HepG2 (cell line): ENCODE results near the gene CPSF6. TPM values are rescaled to one million over a fixed set of nuclear protein-coding genes. Genes with fewer than 3 reads are reported as not detected.

Source experiments
- BRD4 ChIP-seq: sonication (generic); formaldehyde crosslinking; IDR thresholded peaks from 2 replicates; pipeline ENCODE4 v1.4.0; 2020; ENCODE audit warnings: missing genetic modification reagents
- CCAR2 ChIP-seq: fragments of 200-400 bp; formaldehyde crosslinking; optimal IDR thresholded peaks from 2 replicates; pipeline ENCODE3; 2018; ENCODE audit warnings: low read depth, mild to moderate bottlenecking, low read length, moderate library complexity
- CSRNP2 ChIP-seq: sonication (generic); formaldehyde crosslinking; conservative IDR thresholded peaks from 2 replicates; pipeline ENCODE4 v1.8.0; 2022; ENCODE audit warnings: low read depth, missing genetic modification reagents
- FOXM1 ChIP-seq: sonication (generic); formaldehyde crosslinking; IDR thresholded peaks from 2 replicates; pipeline ENCODE4 v1.5.0; 2020; ENCODE audit warnings: missing genetic modification reagents
- HMGXB3 ChIP-seq: sonication (generic); formaldehyde crosslinking; IDR thresholded peaks from 2 replicates; pipeline ENCODE4 v1.4.0; 2020; ENCODE audit warnings: missing genetic modification reagents, borderline replicate concordance
- IKZF5 ChIP-seq: IDR thresholded peaks from 2 replicates; pipeline ENCODE4 v1.6.1; 2018; ENCODE audit warnings: missing genetic modification reagents, mild to moderate bottlenecking, missing compliant biosample characterization
- JUNB ChIP-seq: sonication (generic); formaldehyde crosslinking; IDR thresholded peaks from 2 replicates; pipeline ENCODE4 v1.8.0; 2022; ENCODE audit warnings: missing genetic modification reagents, mild to moderate bottlenecking, borderline replicate concordance
- KLF12 ChIP-seq: sonication (generic); formaldehyde crosslinking; IDR thresholded peaks from 2 replicates; pipeline ENCODE4 v1.4.0; 2020; ENCODE audit warnings: missing genetic modification reagents, borderline replicate concordance
- MXI1 ChIP-seq: IDR thresholded peaks from 3 replicates; pipeline ENCODE4 v1.6.1; 2012; ENCODE audit warnings: low read depth, low read length, inconsistent platforms, borderline replicate concordance
- NR1H2 ChIP-seq: sonication (generic); formaldehyde crosslinking; IDR thresholded peaks from 2 replicates; pipeline ENCODE4 v1.8.1; 2022; ENCODE audit warnings: low read depth, missing genetic modification reagents, borderline replicate concordance
- SPEN ChIP-seq: sonication (generic); formaldehyde crosslinking; IDR thresholded peaks from 2 replicates; pipeline ENCODE4 v1.5.1; 2020; ENCODE audit warnings: low read depth, mild to moderate bottlenecking, missing genetic modification reagents
- ZNF543 ChIP-seq: sonication (generic); formaldehyde crosslinking; IDR thresholded peaks from 2 replicates; pipeline ENCODE4 v1.4.0; 2020; ENCODE audit warnings: mild to moderate bottlenecking, missing genetic modification reagents
- ZNF619 ChIP-seq: sonication (generic); formaldehyde crosslinking; IDR thresholded peaks from 2 replicates; pipeline ENCODE4 v1.4.0; 2020; ENCODE audit warnings: mild to moderate bottlenecking, missing genetic modification reagents
- ZNF75D ChIP-seq: sonication (generic); formaldehyde crosslinking; IDR thresholded peaks from 2 replicates; pipeline ENCODE4 v1.8.1; 2023; ENCODE audit warnings: missing genetic modification reagents, mild to moderate bottlenecking, borderline replicate concordance
- ZNF777 ChIP-seq: sonication (generic); formaldehyde crosslinking; IDR thresholded peaks from 2 replicates; pipeline ENCODE4 v1.4.0; 2020; ENCODE audit warnings: missing genetic modification reagents
- polyA plus RNA-seq, 8 experiments: library from polyadenylated mRNA; depleted of rRNA in 3 of 8; stranded (reverse) in 7 of 8; unstranded in 1 of 8; fragments of >200 nt; fragmentation: Illumina TruSeq in 4 of 8; extraction: Trizol in 4 of 8; gene quantifications; 2 replicates each; pipeline versions ENCODE4 v1.2.1 to v1.2.3, GENCODE V29; 2011 to 2016; ENCODE audit warnings: low read depth in 4 of 8, missing spikeins in 1 of 8, mixed read lengths in 1 of 8; ENCODE audit not compliant: insufficient read depth in 1 of 8
- total RNA-seq, 5 experiments: library from RNA; depleted of rRNA; stranded (reverse); fragments of >200 nt; fragmentation: Illumina TruSeq; extraction: Trizol; gene quantifications; 2 replicates each; pipeline ENCODE4 v1.2.3, GENCODE V29; 2016; ENCODE audit warnings: low read depth in 1 of 5
- TF ChIP-seq, protein P1 (sequence below): sonication (generic); formaldehyde crosslinking; IDR thresholded peaks from 2 replicates; pipeline ENCODE4 v1.5.1; 2020; ENCODE audit warnings: mild to moderate bottlenecking, missing genetic modification reagents, borderline replicate concordance
- TF ChIP-seq, protein P2 (sequence below): sonication (generic); formaldehyde crosslinking; IDR thresholded peaks from 2 replicates; pipeline ENCODE4 v1.5.1; 2020; ENCODE audit warnings: mild to moderate bottlenecking, moderate library complexity, missing genetic modification reagents
- TF ChIP-seq, protein P3 (sequence below): sonication (generic); formaldehyde crosslinking; IDR thresholded peaks from 2 replicates; pipeline ENCODE4 v1.8.1; 2023; ENCODE audit warnings: mild to moderate bottlenecking, moderate library complexity, missing genetic modification reagents

Gene CPSF6
- total and polyA plus RNA-seq, 2 of the 13 experiments (the other 11 are each of a cell fraction or from before 2014, with no cell fraction given): 41.8 to 71.0 TPM

- TF ChIP-seq HMGXB3 (CRISPR knock-in tag): peak; percentile 29; the same call in 1 of the 2 replicates
- TF ChIP-seq, protein P1, sequence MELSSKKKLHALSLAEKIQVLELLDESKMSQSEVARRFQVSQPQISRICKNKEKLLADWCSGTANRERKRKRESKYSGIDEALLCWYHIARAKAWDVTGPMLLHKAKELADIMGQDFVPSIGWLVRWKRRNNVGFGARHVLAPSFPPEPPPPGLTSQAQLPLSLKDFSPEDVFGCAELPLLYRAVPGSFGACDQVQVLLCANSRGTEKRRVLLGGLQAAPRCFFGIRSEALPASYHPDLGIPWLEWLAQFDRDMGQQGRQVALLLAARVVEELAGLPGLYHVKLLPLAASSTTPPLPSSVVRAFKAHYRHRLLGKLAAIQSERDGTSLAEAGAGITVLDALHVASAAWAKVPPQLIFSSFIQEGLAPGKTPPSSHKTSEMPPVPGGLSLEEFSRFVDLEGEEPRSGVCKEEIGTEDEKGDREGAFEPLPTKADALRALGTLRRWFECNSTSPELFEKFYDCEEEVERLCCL: no peak
- no peak for TF ChIP-seq KLF12 (CRISPR knock-in tag)
- no peak for TF ChIP-seq MXI1
- TF ChIP-seq FOXM1 (CRISPR knock-in tag): no peak
- no peak for TF ChIP-seq CCAR2
- no peak for TF ChIP-seq NR1H2
- no peak for TF ChIP-seq ZNF543
- TF ChIP-seq, protein P2, sequence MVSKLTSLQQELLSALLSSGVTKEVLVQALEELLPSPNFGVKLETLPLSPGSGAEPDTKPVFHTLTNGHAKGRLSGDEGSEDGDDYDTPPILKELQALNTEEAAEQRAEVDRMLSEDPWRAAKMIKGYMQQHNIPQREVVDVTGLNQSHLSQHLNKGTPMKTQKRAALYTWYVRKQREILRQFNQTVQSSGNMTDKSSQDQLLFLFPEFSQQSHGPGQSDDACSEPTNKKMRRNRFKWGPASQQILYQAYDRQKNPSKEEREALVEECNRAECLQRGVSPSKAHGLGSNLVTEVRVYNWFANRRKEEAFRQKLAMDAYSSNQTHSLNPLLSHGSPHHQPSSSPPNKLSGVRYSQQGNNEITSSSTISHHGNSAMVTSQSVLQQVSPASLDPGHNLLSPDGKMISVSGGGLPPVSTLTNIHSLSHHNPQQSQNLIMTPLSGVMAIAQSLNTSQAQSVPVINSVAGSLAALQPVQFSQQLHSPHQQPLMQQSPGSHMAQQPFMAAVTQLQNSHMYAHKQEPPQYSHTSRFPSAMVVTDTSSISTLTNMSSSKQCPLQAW (CRISPR knock-in tag): peak; percentile 58; the same call in 1 of the 2 replicates
- TF ChIP-seq ZNF619 (CRISPR knock-in tag): 0 out of 2 replicates have a peak, but pooled peaks have one; percentile 47
- TF ChIP-seq BRD4 (CRISPR knock-in tag): 0 out of 2 replicates have a peak, but pooled peaks have one; percentile 24
- TF ChIP-seq SPEN (CRISPR knock-in tag): peak; percentile 77; the same call in 1 of the 2 replicates
- no peak for TF ChIP-seq CSRNP2
- TF ChIP-seq, protein P3, sequence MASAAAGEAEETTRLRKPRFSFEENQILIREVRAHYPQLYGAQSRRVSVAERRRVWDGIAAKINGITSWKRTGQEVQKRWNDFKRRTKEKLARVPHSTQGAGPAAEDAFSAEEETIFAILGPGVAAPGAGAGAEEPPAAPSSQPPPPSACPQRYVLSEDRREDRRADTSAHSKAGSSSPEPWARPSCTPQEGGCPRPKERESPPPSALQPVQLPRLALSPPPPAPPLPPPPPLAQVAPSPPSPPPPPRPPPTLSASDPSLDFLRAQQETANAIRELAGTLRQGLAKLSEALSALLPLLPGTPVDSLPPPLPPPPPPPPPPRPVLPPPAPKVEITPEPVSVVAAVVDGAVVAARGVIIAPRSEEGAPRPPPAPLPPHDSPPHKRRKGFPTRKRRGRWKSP (CRISPR knock-in tag): no peak; the same call in 1 of the 2 replicates
- TF ChIP-seq IKZF5 (CRISPR knock-in tag): peak; percentile 68; the same call in 1 of the 2 replicates
- no peak for TF ChIP-seq ZNF75D
- TF ChIP-seq ZNF777 (CRISPR knock-in tag): no peak
- no peak for TF ChIP-seq JUNB (CRISPR knock-in tag)
These were observed at the start of gene CPSF6 (continued) for GRCh38 chr12:69239352-69239921.
